RWPE1 (cell line): ENCODE measurements around the gene TTC23L.

Experiments used
- CTCF ChIA-PET: fragments of 350-600 bp; sonication (Branson Sonifier 250); formaldehyde crosslinking; extraction: SDS; loops from one replicate; lab custom pipeline; 2021; lab: Yijun Ruan, JAX
- POLR2A ChIA-PET: fragments of 400-600 bp; formaldehyde crosslinking; extraction: SDS; loops from one replicate; lab custom pipeline; 2020; ENCODE audit warnings: antibody characterized with exemption; ENCODE audit not compliant: low non-redundant PET; lab: Yijun Ruan, JAX
- DNase-seq: peaks from one replicate; pipeline ENCODE4 v3.0.0; 2012; ENCODE audit warnings: low spot score
- H3K27ac ChIP-seq: fragments of 450-650 bp; 2 replicates; pipeline ENCODE4 v1.5.1; 2017
- TF ChIP-seq, protein P1 (sequence below): fragments of 450-650 bp; conservative IDR thresholded peaks from 2 replicates; pipeline ENCODE4 v1.5.1; 2017; ENCODE audit warnings: low read depth, mild to moderate bottlenecking

Gene TTC23L, protein sequence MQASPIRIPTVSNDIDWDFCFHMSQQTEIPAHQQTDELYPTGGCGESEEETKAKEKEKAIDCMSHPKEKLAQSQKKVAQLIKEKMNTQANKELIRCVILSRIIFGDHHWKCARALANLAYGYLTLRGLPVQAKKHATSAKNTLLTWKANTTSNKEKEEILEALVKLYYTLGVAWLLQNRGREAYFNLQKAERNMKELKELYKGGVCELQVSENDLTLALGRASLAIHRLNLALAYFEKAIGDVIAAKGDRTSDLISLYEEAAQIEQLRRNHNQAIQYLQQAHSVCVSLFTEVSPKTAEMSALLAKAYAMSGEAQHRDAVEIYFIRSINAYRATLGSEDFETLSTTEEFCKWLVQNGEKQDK

GRCh38 chr5:34838785-34839714 is at the start of gene TTC23L:
Gene TTC23L, plus strand, starts transcription at chr5:34839164. Its CDS starts 1,508 bp downstream, at chr5:34840672.
- DNase-seq, result peak; percentile 94
- CTCF ChIA-PET, result no interaction called here
- H3K27ac ChIP-seq, result peak within 1 kb of the TSS; percentile 75
- POLR2A ChIA-PET, result interaction anchor here (0.5 to 1.2 kb wide), 4 partner anchors 11 to 169 kb away, joined by 3 to 6 read pairs (median 3); partner anchors contain the start of genes BRIX1 and RAD1
- TF ChIP-seq, protein P1, sequence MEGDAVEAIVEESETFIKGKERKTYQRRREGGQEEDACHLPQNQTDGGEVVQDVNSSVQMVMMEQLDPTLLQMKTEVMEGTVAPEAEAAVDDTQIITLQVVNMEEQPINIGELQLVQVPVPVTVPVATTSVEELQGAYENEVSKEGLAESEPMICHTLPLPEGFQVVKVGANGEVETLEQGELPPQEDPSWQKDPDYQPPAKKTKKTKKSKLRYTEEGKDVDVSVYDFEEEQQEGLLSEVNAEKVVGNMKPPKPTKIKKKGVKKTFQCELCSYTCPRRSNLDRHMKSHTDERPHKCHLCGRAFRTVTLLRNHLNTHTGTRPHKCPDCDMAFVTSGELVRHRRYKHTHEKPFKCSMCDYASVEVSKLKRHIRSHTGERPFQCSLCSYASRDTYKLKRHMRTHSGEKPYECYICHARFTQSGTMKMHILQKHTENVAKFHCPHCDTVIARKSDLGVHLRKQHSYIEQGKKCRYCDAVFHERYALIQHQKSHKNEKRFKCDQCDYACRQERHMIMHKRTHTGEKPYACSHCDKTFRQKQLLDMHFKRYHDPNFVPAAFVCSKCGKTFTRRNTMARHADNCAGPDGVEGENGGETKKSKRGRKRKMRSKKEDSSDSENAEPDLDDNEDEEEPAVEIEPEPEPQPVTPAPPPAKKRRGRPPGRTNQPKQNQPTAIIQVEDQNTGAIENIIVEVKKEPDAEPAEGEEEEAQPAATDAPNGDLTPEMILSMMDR, result no peak

- ChIA-PET POLR2A (no interaction called here), CTCF (no interaction called here)
- TF ChIP-seq, protein P1, result no peak
- no peak for DNase-seq
- no peak overlapping the region for H3K27ac ChIP-seq
Measured at GRCh38 chr5:34789639-34790038, 49.3 kb upstream of the TTC23L start.

GRCh38 chr5:34790069-34790468 is 48.9 kb upstream of the TTC23L start:
- POLR2A ChIA-PET, result no interaction called here
- no peak for DNase-seq
- CTCF ChIA-PET, result no interaction called here
- TF ChIP-seq, protein P1, result no peak
- H3K27ac ChIP-seq, result no peak overlapping the region

DNA sequence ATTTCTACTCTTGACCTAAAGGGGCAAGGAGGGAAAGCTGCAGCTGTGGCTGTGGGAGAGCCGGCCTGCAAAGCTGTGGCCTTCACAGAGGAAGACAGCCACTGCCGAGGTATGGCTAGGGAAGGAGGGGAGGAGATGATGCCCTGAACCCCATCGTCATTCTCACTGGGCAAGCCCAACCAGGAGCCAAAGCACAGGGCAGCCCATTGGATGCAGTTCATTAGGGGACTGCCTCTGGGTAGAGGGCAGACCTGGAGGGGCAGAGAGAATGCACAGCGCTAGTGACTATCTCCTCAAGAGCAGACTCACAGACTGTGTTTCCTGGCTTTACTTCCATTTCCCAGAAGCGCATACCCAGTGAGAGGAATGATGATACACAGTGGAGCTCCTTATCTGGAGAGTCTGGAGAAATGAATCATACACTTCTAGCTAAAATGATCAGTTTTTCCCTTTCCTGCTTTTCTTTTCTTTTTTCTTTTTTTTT is 47.2 kb upstream of the TTC23L start:
- no peak for DNase-seq
- ChIA-PET CTCF (interaction anchor here (0.6 to 0.7 kb wide), 2 partner anchors 11 to 29 kb away, joined by 3 read pairs; no protein-coding TSS in a partner anchor), POLR2A (no interaction called here)
- H3K27ac ChIP-seq, result no peak overlapping the region
- TF ChIP-seq, protein P1, result no peak

- CTCF ChIA-PET, result interaction anchor here (0.6 kb wide), 1 partner anchor 665 kb away, joined by 3 read pairs; no protein-coding TSS in a partner anchor
Measured at GRCh38 chr5:34802834-34803563, 36.0 kb upstream of the TTC23L start.

More at GRCh38 chr5:34802834-34803563, 36.0 kb upstream of the TTC23L start:
- DNase-seq, result no peak
- no peak overlapping the region for H3K27ac ChIP-seq
- TF ChIP-seq, protein P1, result no peak
- POLR2A ChIA-PET, result interaction anchor here (0.6 kb wide), 1 partner anchor 176 kb away, joined by 3 read pairs; no protein-coding TSS in a partner anchor
